HG02610 (cell line): ENCODE measurements around the gene HDHD2.
"Not testable (repeated sequence)": the region's sequence is repeated elsewhere in the genome, so short reads cannot be mapped to it uniquely, and the experiment has no call there.

Source experiments
- ATAC-seq: cut with Tn5 transposase; IDR thresholded peaks from one replicate; pipeline ENCODE4 v1.9.1; 2021; ENCODE audit warnings: mild to moderate bottlenecking, moderate library complexity; ENCODE audit not compliant: unreplicated experiment

Gene HDHD2

GRCh38 chr18:47150029-47150823 is at the start of gene HDHD2:
HDHD2 (minus strand) TSS chr18:47150500; CDS start chr18:47136439, 14,061 bp downstream.
- peak; percentile 89 for ATAC-seq

GRCh38 chr18:47195961-47196360 is 45.7 kb upstream of the HDHD2 start:
- ATAC-seq, result not testable (repeated sequence)

- ATAC-seq, result no peak
Observed at GRCh38 chr18:47191961-47192360, 41.7 kb upstream of the HDHD2 start.

DNA sequence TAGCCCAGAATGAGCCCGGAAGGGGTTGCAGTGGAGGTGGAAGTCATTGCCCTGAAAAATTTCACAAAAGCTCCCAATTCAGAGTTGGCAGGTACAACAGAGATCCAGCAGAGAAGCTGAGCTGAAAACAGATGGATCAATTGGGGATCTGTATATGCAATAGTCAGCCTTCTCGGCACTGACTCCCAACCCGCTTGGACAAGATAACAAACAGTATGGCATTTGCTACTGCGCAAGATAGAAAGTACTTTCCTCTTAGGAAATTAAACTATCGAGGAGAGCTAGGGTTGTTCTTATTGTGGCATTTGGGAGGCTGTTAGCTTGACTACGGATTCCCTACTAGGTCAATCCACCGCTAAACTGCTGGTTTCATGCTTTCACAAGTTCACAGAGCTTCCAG is 37.4 kb upstream of the HDHD2 start:
- ATAC-seq, result no peak

DNA sequence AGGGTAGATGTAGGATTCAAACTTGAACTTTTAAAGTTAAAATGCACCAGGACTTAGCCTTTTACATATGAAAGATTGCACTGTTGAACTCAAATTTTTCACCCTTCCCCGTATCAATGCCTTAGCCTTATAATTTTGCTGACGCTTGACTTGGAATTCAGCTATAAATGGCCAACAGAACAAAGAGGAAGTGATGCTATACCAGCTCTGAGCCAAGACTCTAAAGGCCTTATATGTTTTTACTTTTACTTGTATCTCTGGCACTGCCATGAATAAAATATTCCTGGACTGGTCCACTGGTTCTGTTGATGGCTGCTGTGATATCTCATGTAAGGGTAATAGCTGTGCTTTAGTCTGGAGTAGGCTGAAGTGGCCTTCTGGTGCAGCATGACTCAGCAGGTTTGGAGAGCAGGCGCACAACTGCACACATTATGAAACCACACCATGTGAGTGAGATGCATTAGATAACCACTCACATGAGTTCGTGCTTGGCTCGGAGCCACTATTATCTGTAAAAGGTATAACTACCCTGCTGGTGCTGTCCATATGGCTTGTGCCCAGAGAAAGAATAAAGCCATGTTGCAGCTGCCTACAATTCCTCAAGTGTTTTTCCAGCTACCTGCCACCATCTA is 34.2 kb upstream of the HDHD2 start:
- no peak for ATAC-seq

- not testable (repeated sequence) for ATAC-seq
Observed at GRCh38 chr18:47182156-47182555, 31.9 kb upstream of the HDHD2 start.

DNA sequence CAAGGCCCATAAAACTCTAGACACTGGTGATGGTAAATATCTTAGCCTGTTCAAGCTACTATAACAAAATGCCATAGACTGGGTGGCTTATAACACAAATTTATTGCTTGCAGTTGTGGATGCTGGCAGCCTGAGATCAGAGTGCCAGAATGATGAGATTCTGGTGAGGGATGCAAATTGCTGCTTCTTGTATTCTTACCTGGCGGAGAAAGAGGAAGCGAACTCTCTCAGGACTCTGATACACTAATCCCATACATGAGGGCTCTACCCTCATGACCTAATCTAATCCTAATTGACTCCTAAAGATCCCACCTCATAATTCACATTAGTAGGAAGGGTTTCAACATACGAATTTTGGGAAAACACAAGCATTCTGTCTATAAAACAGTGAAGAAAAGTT is 30.5 kb upstream of the HDHD2 start:
- no peak for ATAC-seq

GRCh38 chr18:47179520-47179919 is 29.2 kb upstream of the HDHD2 start:
- ATAC-seq, result no peak

GRCh38 chr18:47175898-47176575 is 25.7 kb upstream of the HDHD2 start, which contains the start of gene IER3IP1:
IER3IP1 (minus strand) TSS chr18:47176364; CDS start chr18:47176277, 87 bp downstream.
- ATAC-seq, result peak; percentile 82

GRCh38 chr18:47175283-47175897 is 25.1 kb upstream of the HDHD2 start:
- no peak for ATAC-seq

GRCh38 chr18:47174545-47175116 is 24.3 kb upstream of the HDHD2 start:
- no peak for ATAC-seq

DNA sequence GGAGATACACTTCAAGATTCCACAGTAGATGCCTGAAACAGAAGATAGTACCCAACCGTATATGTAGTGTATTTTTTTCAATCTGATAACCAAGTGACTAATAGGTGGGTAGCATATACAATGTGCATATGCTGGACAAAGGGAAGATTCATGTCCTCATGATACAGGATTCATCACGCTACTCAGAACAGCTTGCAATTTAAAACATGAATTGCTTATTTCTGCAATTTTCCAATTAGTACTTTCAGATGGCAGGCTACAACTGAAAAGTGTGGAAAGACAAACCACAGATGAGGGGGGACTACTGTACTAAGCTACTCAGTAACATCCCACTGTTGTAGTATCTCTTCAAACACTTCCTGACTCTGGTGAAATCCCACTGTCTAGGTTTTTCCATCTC is 22.2 kb upstream of the HDHD2 start:
- no peak for ATAC-seq

GRCh38 chr18:47168913-47169312 is 18.6 kb upstream of the HDHD2 start:
- no peak for ATAC-seq

GRCh38 chr18:47168509-47168908 is 18.2 kb upstream of the HDHD2 start:
- no peak for ATAC-seq

DNA sequence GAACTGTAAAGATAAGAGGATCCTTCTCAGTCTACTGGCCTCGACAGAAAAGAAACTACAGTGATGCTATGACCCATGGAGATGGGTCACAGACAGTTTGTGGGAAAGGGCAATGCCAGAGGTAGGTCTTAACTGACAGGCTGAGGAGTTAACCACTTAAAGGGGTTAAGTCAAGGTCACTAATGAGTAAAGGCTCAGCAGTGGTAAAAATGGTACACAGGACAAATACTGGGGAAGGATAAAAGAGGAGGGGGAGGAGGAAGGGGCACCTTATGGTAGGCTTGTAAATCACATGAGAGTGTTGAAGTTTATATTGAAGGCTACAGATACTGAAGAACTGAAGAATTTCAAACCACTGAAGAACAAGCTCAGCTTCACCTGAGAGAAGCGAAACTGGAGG is 16.0 kb upstream of the HDHD2 start:
- ATAC-seq, result no peak

GRCh38 chr18:47163241-47163640 is 12.9 kb upstream of the HDHD2 start:
- ATAC-seq, result peak; percentile 91

DNA sequence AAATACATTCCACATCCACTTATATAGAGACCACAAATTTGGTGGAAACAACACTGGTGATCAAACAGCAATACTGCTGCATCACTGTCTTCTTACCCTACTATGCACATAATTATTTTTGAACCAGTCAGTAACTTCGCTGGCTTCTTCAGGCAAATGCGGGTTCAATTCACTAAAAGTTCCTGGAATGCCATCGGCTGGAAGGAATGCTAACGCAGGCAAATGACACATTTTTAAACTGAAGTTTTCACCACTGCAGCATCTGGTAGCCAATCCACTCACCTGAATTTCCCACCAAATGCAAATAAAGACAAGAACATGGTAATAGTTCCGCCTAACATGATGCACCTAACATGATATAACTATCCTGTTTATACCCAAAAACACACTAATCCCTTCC is 10.0 kb upstream of the HDHD2 start:
- no peak for ATAC-seq

GRCh38 chr18:47158404-47158803 is 8.1 kb upstream of the HDHD2 start:
- ATAC-seq, result not testable (repeated sequence)

GRCh38 chr18:47151439-47151838 is 1.1 kb upstream of the HDHD2 start:
- ATAC-seq, result no peak

- peak; percentile 8 for ATAC-seq
Observed at GRCh38 chr18:47150824-47151366, 595 bp upstream of the HDHD2 start.
